C1 segment of cervical spinal cord (tissue), 14 donors: ENCODE data around the gene IQCE.
A peak's percentile ranks its signal among the peaks of the same experiment; 100 is the strongest.

ENCODE experiments used
- DNase-seq, 14 donors: peaks; one replicate each; lab custom pipeline; 2025; lab: John Stamatoyannopoulos, UW

The IQCE gene

GRCh38 chr7:2661096-2661449 lies 102.3 kb downstream of the IQCE start:
- DNase-seq = no peak

- peak in 1 of 14 donors; percentile 13 for DNase-seq
Observed at GRCh38 chr7:2661602-2662272, 103.0 kb downstream of the IQCE start.

- DNase-seq = no peak
Observed at GRCh38 chr7:2662273-2663120, 103.7 kb downstream of the IQCE start.

GRCh38 chr7:2663121-2663886 lies 104.5 kb downstream of the IQCE start:
- DNase-seq = peak in 4 of 14 donors; percentile 12 to 40 (median 24)

- no peak for DNase-seq
Observed at GRCh38 chr7:2663960-2664359, 105.2 kb downstream of the IQCE start.
